ENCODE measurements around the gene VKORC1.
A peak's percentile ranks its signal among the peaks of the same experiment; 100 is the strongest.

VKORC1 gene

DNA sequence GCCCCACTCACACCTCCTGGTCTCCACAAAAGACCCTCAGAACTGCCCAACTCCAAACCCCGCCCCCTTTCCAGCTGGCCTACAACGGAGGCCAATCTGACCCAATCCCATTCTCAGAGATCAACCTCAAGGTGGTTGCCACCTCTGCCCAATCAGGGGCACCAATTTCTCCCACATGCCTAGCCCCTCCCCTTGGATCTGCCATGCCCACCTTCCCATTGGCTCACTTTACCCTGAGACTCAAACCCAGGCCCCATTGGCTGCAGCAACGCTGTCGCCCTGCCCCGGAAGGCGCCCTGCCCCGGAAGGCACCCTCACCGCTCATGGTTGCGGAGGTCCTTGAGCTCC lies 31.1 kb downstream of the VKORC1 start:
- TF ChIP-seq, protein P1, sequence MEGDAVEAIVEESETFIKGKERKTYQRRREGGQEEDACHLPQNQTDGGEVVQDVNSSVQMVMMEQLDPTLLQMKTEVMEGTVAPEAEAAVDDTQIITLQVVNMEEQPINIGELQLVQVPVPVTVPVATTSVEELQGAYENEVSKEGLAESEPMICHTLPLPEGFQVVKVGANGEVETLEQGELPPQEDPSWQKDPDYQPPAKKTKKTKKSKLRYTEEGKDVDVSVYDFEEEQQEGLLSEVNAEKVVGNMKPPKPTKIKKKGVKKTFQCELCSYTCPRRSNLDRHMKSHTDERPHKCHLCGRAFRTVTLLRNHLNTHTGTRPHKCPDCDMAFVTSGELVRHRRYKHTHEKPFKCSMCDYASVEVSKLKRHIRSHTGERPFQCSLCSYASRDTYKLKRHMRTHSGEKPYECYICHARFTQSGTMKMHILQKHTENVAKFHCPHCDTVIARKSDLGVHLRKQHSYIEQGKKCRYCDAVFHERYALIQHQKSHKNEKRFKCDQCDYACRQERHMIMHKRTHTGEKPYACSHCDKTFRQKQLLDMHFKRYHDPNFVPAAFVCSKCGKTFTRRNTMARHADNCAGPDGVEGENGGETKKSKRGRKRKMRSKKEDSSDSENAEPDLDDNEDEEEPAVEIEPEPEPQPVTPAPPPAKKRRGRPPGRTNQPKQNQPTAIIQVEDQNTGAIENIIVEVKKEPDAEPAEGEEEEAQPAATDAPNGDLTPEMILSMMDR (conservative IDR thresholded peaks at IDR 0.05; ENCODE audit: control insufficient read depth, insufficient read depth, low read depth, low read length): no peak

DNA sequence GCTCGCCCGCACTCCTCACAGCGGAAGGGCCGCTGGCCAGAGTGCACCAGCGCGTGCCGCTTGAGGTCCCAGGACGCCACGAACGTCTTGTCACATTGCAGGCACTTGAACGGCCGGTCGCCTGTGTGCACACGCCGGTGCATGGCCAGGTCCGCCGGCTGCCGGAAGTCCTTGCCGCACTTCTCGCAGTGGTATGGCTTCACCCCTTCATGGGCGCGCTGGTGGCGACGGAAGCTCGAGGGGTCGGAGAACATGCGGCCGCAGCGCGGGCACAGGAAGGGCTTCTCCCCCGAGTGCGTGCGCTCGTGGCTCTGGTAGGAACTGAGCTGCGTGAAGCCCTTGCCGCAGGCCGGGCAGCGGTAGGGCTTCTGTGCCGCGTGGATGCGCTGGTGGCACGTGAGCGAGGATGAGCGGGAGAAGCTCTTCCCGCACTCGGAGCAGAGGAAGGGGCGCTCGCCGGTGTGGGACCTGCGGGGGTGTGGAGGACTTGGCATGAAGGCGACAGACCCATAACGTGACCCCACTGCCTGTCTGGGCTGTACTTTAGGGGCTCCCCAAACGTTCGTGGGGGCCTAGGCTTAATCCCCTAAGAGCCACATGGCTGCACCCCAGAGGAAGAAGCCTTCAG lies 32.7 kb downstream of the VKORC1 start:
- TF ChIP-seq, protein P1 (conservative IDR thresholded peaks at IDR 0.05; ENCODE audit: control insufficient read depth, insufficient read depth, low read depth, low read length): no peak
- DNase-seq (ENCODE audit: low read depth): no peak
- no peak overlapping the region for H3K4me3 ChIP-seq (ENCODE audit: control insufficient read depth, low read depth, low read length)

More for the DNA sequence above, 31.1 kb downstream of the VKORC1 start:
- no peak for DNase-seq (ENCODE audit: low read depth)
- H3K4me3 ChIP-seq (ENCODE audit: control insufficient read depth, low read depth, low read length): no peak overlapping the region

DNA sequence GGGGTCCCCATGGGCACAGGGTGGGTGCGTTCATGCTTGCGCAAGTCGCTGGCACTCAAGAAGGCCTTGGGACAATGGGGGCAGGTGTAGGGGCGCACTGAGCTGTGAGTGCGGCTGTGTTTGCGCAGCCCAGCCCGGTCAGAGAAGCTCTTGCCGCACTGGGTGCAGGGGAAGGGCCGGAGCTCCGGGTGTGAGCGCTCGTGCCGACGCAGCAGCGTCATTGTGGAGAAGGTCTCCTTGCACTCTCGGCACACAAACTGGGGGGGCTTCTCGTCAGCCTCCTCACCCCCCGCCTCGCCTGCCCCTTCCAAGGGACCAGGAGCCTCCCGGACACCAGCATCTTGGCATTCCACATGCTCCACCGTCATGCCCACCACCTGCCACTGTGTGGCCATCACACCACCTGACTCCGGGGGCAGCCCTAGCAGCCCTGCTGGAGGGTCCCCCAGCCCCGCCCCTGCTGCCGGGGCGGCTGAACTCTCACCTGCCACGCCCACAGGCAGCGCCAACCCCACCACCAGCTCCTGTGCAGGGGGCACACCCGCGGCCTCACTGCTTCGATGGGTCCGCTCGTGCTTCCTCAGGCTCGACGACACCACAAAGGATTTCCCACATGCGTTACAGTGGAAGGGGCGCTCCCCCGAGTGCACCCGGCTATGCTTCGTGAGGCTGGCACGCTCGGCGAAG lies 33.3 kb downstream of the VKORC1 start:
- TF ChIP-seq, protein P1 (conservative IDR thresholded peaks at IDR 0.05; ENCODE audit: control insufficient read depth, insufficient read depth, low read depth, low read length): no peak

DNA sequence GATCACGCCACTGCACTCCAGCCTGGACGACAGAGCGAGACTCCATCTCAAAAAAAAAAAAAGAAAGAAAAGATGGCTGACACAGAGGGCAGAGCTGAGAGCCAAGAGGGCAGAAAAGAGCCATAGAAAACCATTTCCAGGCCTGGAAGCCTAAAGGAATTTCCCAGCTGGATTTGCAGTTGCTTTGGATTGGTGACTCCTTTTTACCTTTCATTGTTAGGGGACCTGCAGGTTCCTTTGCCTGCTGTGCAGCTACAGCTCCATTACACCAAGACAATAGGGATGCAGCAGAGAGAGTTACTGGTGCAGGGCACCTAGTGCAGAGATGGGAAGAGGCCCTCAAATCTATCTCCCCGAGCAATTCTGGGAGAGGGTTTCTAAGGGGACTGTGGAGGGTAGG lies 39.0 kb downstream of the VKORC1 start:
- no peak overlapping the region for H3K4me3 ChIP-seq (ENCODE audit: control insufficient read depth, low read depth, low read length)
- no peak for DNase-seq (ENCODE audit: low read depth)
- TF ChIP-seq, protein P1 (conservative IDR thresholded peaks at IDR 0.05; ENCODE audit: control insufficient read depth, insufficient read depth, low read depth, low read length): no peak

More for the DNA sequence above, 33.3 kb downstream of the VKORC1 start:
- no peak overlapping the region for H3K4me3 ChIP-seq (ENCODE audit: control insufficient read depth, low read depth, low read length)
- no peak for DNase-seq (ENCODE audit: low read depth)

DNA sequence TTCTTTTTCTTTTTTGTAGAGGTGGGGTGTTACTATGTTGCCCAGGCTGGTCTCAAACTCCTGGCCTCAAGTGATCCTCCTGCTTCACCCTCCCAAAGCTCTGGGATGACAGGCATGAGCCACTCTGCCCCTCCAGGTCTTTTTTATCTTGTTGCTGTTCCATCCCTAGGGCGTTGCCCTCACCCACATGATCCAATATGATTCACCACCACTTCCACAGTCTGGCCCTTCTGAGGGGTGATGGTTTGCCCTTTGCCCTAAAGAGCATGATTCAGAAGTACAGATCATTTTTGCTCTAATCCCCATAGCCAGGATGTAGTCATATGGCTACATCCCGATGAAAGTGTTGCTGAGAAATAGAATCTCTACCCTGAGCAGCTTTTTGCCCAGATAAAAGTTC lies 42.5 kb downstream of the VKORC1 start:
- peak; percentile 99 for DNase-seq (ENCODE audit: low read depth)
- TF ChIP-seq, protein P1 (conservative IDR thresholded peaks at IDR 0.05; ENCODE audit: control insufficient read depth, insufficient read depth, low read depth, low read length): no peak
- H3K4me3 ChIP-seq (ENCODE audit: control insufficient read depth, low read depth, low read length): no peak overlapping the region

DNA sequence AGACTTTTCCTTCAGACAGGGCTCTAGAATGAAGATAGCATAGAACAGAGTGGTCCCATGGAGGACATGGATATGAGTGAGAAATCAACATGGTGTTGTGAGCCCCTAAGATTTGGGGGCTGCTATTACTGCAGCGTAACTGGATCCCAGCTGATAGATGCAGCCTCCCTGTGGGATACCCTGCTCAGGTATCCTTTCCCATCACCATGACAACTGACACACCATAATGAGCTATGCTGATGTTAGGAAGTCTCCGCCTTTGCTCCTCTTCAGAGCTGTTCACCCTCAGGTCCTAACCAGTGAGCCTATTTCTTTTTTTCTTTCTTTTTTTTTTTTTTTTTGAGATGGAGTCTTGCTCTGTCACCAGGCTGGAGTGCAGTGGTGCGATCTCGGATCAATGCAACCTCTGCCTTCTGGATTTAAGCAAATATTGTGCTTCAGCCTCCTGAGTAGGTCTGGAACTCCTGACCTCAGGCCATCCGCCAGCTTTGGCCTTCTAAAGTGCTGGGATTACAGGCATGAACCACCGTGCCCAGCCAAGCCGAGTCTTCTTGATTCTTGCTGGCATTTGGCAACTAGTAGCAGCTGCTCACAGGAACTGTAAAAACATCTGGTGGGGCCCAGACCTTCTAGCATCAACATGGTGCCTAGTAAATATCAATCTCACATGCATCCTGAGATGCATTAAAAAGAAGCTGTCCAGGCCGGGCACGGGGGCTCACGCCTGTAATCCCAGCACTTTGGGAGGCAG lies 44.1 kb downstream of the VKORC1 start:
- DNase-seq (ENCODE audit: low read depth): no peak
- no peak overlapping the region for H3K4me3 ChIP-seq (ENCODE audit: control insufficient read depth, low read depth, low read length)
- TF ChIP-seq, protein P1 (conservative IDR thresholded peaks at IDR 0.05; ENCODE audit: control insufficient read depth, insufficient read depth, low read depth, low read length): no peak

All from fibroblast of mammary gland (primary cell).